GM19467 (cell line): ENCODE data around the gene SYNE1.
"Not testable (repeated sequence)": the region's sequence is repeated elsewhere in the genome, so short reads cannot be mapped to it uniquely, and the experiment has no call there.

ENCODE experiments used
- ATAC-seq: cut with Tn5 transposase; IDR thresholded peaks from one replicate; pipeline ENCODE4 v1.9.1; 2021; ENCODE audit warnings: mild to moderate bottlenecking, moderate library complexity; ENCODE audit not compliant: unreplicated experiment

The SYNE1 gene

DNA sequence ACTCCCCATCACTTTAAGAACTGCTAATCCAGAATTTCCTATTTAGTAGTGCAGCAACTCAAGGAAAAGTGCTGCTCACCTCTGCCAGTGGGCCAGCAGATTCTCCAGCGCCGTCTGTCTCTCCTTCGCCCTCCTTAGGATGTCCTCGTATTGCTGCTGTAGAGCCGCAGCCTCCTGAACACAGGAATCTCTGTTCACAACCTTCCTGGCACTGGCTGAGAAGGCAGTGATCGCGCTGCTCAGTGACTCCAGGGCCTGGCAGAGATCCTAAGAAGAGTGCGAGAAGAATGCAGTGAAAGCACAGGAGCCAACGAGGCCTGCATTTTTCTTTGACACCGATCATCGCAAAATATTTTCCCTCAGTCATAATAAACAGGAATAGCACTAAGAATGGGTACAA is 209.0 kb downstream of the SYNE1 start:
- ATAC-seq = no peak

DNA sequence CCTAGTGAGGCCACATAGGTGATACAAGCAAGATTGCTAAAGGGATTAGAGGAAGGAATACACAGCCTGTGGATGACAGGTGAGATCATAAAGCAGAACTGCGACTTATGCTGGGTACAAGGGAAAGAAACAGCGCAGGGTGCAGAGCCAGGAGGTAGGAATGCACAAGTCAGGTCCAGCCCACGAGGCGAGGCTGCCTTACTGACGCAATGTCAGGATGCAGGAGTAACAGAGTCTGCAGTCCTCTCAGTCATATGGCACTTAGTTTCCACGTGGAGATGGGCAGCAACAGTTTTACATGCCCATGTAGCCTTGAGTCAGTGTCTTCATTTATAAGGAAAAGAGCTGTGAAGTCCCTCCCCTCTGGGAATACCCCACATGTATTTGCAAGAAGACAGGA is 210.9 kb downstream of the SYNE1 start:
- ATAC-seq = no peak

DNA sequence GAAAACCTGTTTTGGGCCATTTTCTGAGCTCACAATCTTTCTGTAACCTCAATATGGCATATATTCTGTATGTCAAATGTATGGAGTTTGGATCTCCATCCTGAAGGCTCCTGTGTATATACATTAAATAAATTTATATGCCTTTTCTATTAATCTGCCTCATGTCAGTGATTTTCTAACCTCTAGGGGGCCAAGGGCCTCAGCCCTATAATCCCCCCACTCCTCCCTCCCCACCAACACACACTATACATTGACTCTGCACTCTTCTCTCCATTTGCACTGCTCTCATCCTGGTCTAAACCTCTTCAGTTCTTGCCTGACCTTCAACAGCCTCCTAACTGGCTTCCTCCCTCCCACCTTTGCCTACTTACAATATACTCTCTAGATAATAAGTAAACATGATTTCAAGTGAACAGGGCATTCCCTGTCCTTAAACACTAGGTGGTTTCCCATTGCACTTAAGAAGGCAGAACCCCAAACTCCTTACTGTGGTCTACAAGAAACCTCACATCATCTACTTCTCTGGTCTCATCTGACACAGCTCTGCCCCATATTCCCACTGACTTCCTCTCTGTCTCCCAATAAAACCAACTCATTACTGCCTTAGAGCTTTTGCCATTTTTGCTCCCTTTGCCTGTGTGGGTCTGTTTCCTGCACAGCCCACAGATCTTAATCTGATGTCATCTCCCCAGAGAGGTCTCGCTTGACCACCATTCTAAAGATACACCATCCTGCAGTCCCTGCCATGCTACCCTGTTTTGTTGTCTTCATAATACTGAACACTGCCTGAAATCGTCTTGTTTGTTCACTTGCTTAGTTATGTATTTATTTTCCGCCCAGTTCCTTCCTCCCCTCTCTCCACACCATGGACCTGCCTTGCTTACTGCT is 213.7 kb downstream of the SYNE1 start:
- ATAC-seq = peak; percentile 74

DNA sequence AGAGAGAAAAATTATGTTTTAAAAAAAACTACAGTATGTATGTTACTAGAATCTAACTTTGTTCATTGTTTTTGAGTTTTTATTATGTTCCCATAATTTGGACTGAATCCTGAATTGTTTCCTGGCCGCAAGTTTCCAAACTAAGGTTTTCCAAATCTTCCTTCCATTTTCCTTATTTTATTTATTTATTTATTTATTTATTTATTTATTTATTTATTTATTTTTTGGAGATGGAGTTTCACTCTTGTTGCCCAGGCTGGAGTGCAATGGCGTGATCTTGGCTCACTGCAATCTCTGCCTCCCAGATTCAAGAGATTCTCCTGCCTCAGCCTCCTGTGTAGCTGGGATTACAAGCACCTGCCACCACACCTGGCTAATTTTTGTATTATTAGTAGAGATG is 215.7 kb downstream of the SYNE1 start:
- not testable (repeated sequence) for ATAC-seq

DNA sequence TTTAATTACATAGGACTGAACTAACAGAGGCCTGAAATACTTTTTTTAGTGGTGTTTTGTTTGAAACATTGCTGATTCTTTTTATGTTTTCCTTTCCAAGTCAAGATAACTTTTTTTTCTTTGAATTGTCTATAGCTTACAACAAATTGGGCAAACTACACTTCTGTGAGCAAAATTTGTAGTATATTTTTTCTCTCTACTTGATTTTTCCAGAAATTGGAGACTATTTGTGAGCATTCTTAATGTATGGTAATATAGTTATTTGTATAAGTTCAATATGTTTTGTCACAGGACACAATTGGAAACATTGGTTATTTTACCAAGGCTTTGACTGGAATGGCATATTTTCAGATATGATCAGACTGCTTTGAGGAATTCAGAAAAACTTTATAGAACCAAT is 216.5 kb downstream of the SYNE1 start:
- no peak for ATAC-seq

DNA sequence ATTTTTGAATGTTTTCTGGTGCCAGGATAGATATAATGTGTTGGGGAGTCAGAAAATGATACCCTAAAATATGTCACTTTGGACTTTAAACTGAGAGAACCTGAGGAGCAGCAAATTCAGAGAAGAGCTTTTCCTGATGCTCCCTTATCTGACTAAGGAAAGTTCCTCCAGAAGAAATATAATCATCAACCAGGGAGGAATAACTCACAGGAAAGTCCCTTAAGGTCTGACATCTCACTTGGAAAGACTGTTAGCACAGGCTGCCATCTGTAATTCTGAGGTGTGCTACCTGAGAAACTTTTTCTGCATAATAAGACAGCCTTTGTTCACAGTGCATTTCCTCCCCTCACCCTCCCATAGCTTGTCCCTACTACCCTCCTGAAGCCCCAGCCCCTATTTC is 218.6 kb downstream of the SYNE1 start:
- ATAC-seq = no peak

DNA sequence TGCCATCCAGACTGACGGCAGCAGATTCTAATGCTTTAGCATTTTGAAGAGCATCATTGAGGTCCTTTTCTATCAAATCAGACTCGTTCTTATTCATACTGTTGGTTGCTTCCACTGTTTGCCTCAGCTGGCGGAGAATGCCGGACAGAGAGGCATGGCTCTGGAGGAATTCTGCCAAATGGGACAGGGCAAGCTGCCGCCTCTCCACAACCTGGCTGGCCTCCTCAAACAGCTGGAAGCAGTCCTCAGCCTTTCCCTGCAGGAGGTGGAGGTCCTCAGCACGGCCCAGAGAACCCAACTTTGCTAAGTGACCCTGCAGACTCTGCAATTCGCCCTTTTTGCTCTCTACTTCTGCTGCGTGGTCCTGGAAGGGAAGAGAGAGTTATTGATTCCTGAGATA is 220.5 kb downstream of the SYNE1 start:
- no peak for ATAC-seq

DNA sequence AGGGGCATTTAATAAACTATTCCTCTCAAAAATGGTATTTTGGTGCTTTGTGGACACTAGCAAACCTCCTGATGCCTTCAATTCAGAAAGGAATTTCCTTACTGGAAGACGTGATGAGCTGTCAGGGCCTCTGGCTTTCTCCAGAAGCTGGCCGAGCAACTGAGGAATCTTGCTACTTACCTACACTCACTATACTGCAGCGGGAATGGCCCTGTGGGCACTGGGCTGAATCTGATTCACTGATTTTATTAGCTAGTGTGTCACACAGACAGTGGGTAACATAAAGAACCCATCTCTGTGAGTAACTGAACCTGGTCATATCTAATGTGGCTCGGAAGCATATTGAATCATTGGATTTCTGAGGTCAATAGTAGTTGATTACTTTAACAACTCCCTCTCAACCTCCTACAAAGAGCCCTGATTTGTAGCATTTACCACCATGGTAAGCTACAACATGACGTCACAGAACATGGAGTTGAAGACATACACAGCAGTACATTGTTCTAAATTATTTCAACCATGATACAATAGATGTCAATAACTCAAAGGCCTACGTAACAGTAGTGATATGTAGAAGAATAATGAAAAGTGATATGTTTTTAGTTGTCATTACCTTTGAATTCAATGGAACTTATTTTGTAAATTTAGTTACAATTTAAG is 232.1 kb downstream of the SYNE1 start:
- peak; percentile 17 for ATAC-seq

DNA sequence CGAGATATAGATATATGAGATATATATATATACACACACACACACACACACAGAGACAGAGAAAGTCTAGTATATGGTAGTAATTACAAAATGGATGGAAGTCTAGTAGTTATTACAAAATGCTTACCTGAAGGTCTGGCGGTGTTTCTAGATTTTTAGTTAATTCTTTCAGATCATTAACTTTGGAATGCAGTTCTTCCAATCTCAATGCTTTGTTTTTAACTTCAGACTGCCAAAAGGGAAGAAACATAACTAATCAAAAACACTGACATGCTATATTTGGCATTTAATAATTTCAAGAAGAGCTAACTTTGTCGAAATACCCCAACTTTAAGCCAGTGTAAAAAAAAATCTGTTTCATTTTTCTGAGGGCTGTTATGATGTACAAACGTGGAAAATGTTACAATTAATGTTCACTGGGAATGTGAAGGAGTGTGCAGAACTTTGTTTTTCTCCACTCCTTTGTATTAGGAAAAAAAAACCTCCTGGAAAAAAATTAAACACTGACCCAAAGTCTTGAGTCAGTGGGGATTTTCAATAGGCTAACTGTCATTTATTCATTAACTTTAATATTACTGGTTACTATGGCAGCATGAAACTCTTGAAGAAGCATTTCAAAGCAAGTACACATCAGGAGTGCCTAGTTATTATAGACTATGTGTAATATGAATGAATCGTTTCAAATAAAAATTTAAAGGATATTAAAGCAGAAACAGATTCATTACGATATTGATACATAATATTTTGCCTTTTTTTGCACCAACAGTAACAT is 232.9 kb downstream of the SYNE1 start:
- peak; percentile 57 for ATAC-seq

DNA sequence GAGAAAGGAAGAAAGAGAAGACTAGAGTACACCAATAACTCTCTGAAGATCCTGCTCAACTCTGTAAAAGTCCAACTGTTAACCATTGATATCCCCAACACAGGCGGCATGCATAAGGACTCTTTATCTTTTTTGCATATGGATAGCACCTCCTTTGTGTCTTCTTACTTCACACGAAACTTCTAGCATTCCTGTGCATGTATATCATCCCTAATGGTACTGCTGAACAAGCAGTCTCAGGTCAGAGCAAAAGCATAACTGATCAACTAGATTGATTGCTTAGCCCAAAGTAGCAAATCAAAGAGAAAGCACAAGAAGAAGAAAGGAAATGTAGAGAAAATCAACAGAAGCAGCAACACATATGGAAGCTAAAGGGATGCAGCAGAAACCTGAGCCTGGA is 234.4 kb downstream of the SYNE1 start:
- ATAC-seq = no peak

DNA sequence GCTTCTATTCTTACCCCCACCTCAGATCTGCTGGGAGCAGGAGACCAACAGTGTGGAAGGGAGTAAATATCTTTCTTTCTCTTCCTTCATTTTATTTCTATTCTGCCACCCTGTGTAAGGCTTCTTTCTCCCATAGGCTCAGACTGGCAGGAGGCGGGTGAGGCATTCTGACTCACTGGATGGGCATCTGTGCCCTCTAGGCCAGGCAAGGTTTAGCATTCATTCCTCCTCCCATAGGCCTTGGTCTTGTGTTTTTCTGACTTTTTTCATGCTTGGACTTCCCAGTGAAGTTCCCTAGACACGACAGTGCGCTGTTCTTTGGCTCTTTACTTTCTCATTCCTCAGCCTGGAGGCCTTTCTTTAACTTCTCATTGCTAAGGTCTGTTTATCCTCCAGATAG is 235.2 kb downstream of the SYNE1 start:
- no peak for ATAC-seq

DNA sequence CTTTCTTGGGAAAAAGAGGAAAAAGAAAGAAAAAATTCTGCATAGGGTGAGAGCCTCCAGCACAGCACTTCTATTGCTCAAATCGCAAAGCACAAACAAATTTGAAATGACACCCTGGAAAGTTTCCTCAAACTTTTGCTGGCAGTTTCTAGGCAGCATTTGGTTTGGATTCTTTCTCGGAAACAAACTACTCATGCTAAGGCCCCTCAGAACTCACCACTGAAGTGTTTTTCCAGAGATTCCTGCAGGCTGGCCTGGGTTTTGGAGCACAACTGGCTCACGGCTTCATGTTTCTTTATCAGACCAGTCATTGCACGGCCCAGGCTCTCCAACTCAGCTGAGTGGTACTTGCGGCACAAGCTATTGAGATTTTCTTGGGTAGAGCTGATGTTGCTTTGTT is 237.8 kb downstream of the SYNE1 start:
- ATAC-seq = no peak

DNA sequence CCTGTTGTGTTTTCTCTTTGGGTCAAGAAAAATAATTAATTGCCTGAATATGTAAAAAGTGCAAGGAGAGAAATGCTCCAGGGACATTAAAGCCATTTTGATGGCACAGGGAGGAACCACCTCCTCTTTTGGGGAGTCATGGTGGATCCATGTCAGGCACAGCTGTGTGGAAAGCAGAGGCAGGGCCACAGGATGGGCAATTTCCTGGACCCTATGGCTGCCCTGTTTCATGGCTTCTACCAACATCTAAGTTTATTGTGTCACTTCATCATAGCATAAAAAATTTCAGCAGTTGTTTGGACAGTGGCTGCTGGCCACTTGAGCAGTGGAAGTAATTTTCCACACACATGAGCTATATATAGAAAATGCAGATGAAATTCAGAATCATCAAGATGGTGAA is 238.2 kb downstream of the SYNE1 start:
- ATAC-seq = no peak

DNA sequence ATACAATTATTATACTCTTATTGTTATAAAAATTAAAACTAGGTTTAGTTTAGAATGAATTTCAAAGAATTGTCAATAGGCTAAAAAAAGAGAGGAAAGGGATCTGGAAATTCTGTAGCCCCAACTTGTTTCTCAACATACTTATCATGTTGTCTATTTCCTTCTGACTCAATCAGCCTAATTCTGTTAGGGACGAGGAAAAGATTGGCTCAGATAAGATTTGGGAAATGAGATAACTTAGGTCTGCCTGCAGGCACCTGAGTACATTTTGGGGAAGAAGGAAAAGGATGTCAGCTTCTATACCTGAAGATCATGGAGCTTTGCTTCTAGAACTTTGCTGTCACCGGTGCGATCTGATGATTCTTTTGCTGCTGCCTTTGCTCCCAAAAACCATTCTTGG is 238.8 kb downstream of the SYNE1 start:
- no peak for ATAC-seq

DNA sequence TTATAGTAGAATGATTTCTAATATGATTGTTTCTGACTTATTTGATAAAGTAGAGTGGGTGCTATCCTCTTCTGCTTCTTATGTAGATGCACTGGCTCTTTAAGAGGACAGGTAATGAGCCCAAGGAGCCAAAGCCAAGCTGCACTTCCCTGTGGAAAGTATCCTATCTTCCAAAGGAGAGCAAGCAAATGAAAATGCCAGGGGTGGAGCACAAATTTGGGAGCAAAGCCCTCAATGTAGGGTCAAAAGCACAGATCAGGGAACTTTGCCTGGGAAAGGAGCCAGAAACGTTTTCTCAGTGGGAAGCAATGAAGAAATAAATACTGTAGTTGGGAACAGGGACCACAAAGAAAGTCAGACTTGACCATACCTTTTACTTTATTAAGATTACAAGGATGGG is 242.9 kb downstream of the SYNE1 start:
- ATAC-seq = no peak

DNA sequence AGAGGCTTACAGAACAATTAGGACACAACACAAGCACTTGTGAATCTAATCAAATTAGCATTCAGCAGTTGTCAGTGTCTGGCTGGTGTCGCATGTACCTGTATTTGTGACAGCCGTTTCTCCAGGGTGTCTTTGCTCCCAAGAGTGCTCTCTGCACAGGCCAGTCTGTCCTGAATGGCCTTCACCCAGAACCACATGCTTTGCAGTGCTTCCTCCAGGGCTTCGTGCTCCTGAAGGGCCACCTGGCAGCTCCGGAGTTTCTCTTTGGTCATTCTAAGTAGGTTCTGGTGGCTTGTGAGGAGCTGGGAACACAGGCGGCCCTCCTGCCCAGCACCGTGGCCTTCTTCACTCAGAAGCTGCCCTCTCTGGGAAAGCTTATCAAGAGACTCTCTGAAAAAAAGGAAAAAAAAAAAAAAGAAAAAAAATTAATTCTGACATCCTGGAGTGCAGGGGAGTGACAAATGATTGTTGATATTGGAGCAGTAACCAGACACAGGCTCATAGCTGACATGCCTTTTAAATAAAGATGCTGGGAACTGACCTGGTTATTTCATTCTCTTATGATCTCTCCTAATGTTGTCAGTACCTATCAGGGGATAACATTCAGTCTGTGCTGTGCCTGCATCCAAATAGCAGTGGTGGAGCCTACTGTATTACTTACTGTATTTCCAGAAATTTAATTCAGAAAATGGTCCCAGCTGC is 245.8 kb downstream of the SYNE1 start:
- no peak for ATAC-seq

DNA sequence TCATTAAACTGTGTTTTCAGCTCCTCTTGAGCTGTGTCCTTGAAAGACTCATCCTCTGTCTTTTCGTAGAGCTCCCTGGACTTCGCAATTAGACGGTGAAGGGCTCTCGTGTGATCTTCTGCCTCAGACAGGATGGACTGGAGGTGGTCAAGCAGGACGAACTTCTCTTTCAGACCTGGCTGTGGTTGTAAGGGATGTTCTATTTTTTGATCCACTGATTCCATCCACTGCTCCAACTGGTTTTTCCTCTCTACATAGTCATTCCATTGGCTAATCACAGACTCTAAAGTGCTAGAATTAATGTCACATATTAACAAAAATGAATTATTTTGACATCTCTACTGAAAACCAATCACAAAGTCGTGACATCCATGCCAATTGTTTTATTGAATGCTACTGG is 250.1 kb downstream of the SYNE1 start:
- no peak for ATAC-seq

DNA sequence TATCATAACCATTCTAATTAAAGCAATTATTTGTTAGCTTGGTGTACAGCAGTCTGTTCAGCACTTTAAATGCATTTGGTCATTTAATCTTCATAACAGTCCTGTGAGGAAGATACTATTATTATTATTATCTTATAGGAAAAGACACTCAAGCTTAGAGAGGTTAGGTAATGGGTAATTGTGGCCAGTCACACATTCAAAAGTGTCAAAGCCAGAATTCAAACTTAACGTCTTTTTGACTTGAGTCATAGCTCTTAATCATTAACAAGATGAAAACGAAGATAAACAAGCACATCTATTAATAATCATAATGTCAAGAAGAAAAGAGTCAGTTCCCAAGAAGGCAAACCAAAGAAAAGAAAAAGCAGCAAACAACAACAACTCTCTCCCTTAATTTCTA is 251.0 kb downstream of the SYNE1 start:
- ATAC-seq = no peak

DNA sequence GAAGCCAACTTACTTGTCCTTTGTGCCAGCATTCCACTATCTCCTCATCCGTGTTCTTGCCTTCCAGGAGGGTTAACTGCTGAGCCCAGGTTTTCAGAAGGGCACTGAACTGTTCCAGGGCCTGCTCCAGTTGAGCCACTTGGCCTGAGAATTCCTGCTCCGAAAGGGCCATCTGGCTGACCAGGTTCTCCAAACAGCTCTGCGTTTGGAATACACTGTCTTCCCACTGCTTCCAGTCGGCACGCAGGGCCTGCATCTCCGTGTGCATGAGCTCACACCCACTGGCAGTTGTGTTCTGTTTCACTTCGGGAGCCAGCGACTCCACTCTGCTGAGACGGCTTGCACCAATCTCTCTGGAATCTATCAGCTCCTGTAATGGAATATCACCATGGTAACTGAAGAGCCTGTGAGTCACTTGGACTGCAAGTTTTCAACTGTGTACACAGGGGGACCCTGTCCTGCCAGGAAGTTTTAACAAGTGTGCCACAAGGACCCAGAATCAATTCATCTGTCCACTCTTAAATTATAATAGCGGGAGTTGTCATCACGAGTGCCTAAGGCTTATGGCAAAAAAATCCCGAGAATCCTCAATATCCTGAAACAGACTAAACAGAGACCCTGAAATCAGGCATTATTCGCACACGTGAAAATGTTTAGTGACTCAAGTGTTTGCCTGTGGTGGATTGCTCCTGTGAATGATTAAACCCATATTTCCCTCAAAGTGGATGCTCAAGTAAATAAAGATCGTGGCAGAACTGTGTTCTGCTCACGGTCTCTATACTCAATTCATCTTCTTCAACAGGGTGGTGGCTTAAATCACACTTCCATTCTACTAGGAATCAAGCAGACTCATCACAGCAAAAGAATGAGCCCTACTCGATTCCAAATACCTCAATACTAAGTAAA is 255.9 kb downstream of the SYNE1 start:
- no peak for ATAC-seq

DNA sequence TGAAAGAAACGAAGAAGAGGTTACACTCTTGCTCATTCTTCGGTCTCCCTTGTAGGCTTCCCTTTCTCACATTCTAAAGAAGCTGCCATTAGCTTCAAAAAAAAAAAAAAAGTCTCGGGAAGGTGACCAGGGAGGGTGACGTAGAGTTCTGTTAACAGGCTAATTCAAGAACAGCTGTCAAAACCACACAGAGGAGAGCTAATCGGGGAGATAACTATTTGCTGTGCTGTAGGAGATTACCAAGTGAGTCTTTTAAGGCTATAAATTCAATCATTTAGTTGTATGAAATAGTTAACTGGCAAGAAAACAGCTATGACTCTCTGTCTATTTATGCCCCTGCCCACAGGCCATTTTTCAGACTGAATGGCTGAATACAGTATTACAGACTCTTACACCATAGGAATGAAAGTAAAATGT is 256.8 kb downstream of the SYNE1 start:
- ATAC-seq = no peak
